ENCODE measurements around the gene ARL2BP. TPM values are rescaled to one million over a fixed set of nuclear protein-coding genes. Genes with fewer than 3 reads are reported as not detected.
"Not testable (repeated sequence)": the region's sequence is repeated elsewhere in the genome, so short reads cannot be mapped to it uniquely, and the experiment has no call there.

The ARL2BP gene
- total RNA-seq, 2 donors from 2014 or later, result 54.7 to 64.0 TPM

- Histone ChIP-seq H3K36me3 (no peaks in the 10 kb centered on the region), H3K4me3 (no peak overlapping the region), H3K4me1 (ENCODE audit: control insufficient read depth in 1 of 2, low read depth in 2 of 2) (no peaks in the 10 kb centered on the region), H3K27ac (no peak overlapping the region), H3K27me3 (replicated peaks; ENCODE audit: insufficient read depth) (no peaks in the 10 kb centered on the region), H3K9me3 (no peaks in the 10 kb centered on the region)
- DNase-seq (ENCODE audit: low spot score) (no peak), ATAC-seq (ENCODE audit: insufficient number of reproducible peaks, low FRiP score, low read depth) (no peak)
- no peak for TF ChIP-seq CTCF (IDR thresholded peaks at IDR 0.05)
Measured at GRCh38 chr16:57273826-57274225, 28.8 kb downstream of the ARL2BP start.

GRCh38 chr16:57275946-57276345 is 30.9 kb downstream of the ARL2BP start:
- not testable (repeated sequence) for H3K4me3 ChIP-seq; H3K36me3 ChIP-seq; DNase-seq (ENCODE audit: low spot score); H3K27me3 ChIP-seq (replicated peaks; ENCODE audit: insufficient read depth); H3K9me3 ChIP-seq; ATAC-seq (ENCODE audit: insufficient number of reproducible peaks, low FRiP score, low read depth); H3K4me1 ChIP-seq (ENCODE audit: control insufficient read depth in 1 of 2, low read depth in 2 of 2); H3K27ac ChIP-seq

GRCh38 chr16:57276596-57276995 is 31.5 kb downstream of the ARL2BP start:
- Histone ChIP-seq H3K4me1 (ENCODE audit: control insufficient read depth in 1 of 2, low read depth in 2 of 2) (no peaks in the 10 kb centered on the region), H3K27me3 (replicated peaks; ENCODE audit: insufficient read depth) (no peaks in the 10 kb centered on the region), H3K4me3 (no peak overlapping the region), H3K9me3 (no peaks in the 10 kb centered on the region), H3K27ac (no peak overlapping the region), H3K36me3 (no peaks in the 10 kb centered on the region)
- ATAC-seq (ENCODE audit: insufficient number of reproducible peaks, low FRiP score, low read depth), result no peak
- no peak for TF ChIP-seq CTCF (IDR thresholded peaks at IDR 0.05)
- no peak for DNase-seq (ENCODE audit: low spot score)

- ATAC-seq (ENCODE audit: insufficient number of reproducible peaks, low FRiP score, low read depth) (no peak), DNase-seq (ENCODE audit: low spot score) (no peak)
- Histone ChIP-seq H3K27me3 (replicated peaks; ENCODE audit: insufficient read depth) (no peaks in the 10 kb centered on the region), H3K4me3 (no peak overlapping the region), H3K9me3 (no peaks in the 10 kb centered on the region), H3K27ac (no peak overlapping the region), H3K36me3 (no peaks in the 10 kb centered on the region), H3K4me1 (ENCODE audit: control insufficient read depth in 1 of 2, low read depth in 2 of 2) (no peaks in the 10 kb centered on the region)
- TF ChIP-seq CTCF (IDR thresholded peaks at IDR 0.05), result no peak
Measured at GRCh38 chr16:57277586-57277985, 32.5 kb downstream of the ARL2BP start.

- peaks cover 1% of the 10 kb centered on the region for H3K27me3 ChIP-seq (replicated peaks; ENCODE audit: insufficient read depth)
- no peak overlapping the region for H3K27ac ChIP-seq
- no peaks in the 10 kb centered on the region for H3K36me3 ChIP-seq
- no peaks in the 10 kb centered on the region for H3K9me3 ChIP-seq
- no peaks in the 10 kb centered on the region for H3K4me1 ChIP-seq (ENCODE audit: control insufficient read depth in 1 of 2, low read depth in 2 of 2)
- H3K4me3 ChIP-seq, result no peak overlapping the region
- no peak for TF ChIP-seq CTCF (IDR thresholded peaks at IDR 0.05)
- DNase-seq (ENCODE audit: low spot score) (no peak), ATAC-seq (ENCODE audit: insufficient number of reproducible peaks, low FRiP score, low read depth) (no peak)
Measured at GRCh38 chr16:57278494-57278893, 33.4 kb downstream of the ARL2BP start.
